Retinal pigment epithelial cell (primary cell): ENCODE results near the gene PASK.

ENCODE experiments used
- DNase-seq: peaks from one replicate; pipeline ENCODE4 v3.0.0-alpha.2; 2010; ENCODE audit warnings: low read depth
- H3K4me3 ChIP-seq: 2 replicates; pipeline ENCODE4 v1.5.1; 2011; ENCODE audit warnings: mild to moderate bottlenecking, low read length, control low read depth, moderate library complexity
- CTCF ChIP-seq: conservative IDR thresholded peaks from 2 replicates; pipeline ENCODE4 v1.5.1; 2011; ENCODE audit warnings: low read depth, low read length, control low read depth, inconsistent platforms

PASK gene

GRCh38 chr2:241139531-241140444 is 9.5 kb downstream of the PASK start:
- DNase-seq, result no peak
- TF ChIP-seq CTCF, result no peak
- no peak overlapping the region for H3K4me3 ChIP-seq

- H3K4me3 ChIP-seq, result no peak overlapping the region
- DNase-seq, result no peak
- TF ChIP-seq CTCF, result no peak
Measured at GRCh38 chr2:241138471-241138870, 10.8 kb downstream of the PASK start.

- no peak for DNase-seq
- no peak for TF ChIP-seq CTCF
- H3K4me3 ChIP-seq, result no peak overlapping the region
Measured at GRCh38 chr2:241137276-241138190, 11.7 kb downstream of the PASK start.

GRCh38 chr2:241136661-241137260 is 12.5 kb downstream of the PASK start:
- DNase-seq, result no peak
- no peak for TF ChIP-seq CTCF
- no peak overlapping the region for H3K4me3 ChIP-seq

GRCh38 chr2:241136191-241136590 is 13.1 kb downstream of the PASK start:
- no peak overlapping the region for H3K4me3 ChIP-seq
- no peak for TF ChIP-seq CTCF
- no peak for DNase-seq

- no peak for TF ChIP-seq CTCF
- DNase-seq, result no peak
- H3K4me3 ChIP-seq, result no peak overlapping the region
Measured at GRCh38 chr2:241135737-241136136, 13.5 kb downstream of the PASK start.
